IMR-90 (cell line): ENCODE data around the gene UBR7.

Experiments
- BHLHE40 ChIP-seq: fragments of 150-350 bp; IDR thresholded peaks from 2 replicates; pipeline ENCODE4 v1.6.1; 2016; ENCODE audit warnings: mild to moderate bottlenecking, low read depth, low read length
- CEBPB ChIP-seq: IDR thresholded peaks from 2 replicates; pipeline ENCODE4 v1.6.1; 2012; ENCODE audit warnings: low read depth, low read length, improper control_type of control experiment
- FOS ChIP-seq: fragments of 150-350 bp; IDR thresholded peaks from 2 replicates; pipeline ENCODE4 v1.6.1; 2016; ENCODE audit warnings: low read depth, low read length
- MAFK ChIP-seq: IDR thresholded peaks from 2 replicates; pipeline ENCODE4 v1.6.1; 2012; ENCODE audit warnings: low read depth, low read length, improper control_type of control experiment
- MAZ ChIP-seq: IDR thresholded peaks from 2 replicates; pipeline ENCODE4 v1.6.1; 2012; ENCODE audit warnings: low read depth, mild to moderate bottlenecking, low read length, improper control_type of control experiment, moderate library complexity, borderline replicate concordance
- MXI1 ChIP-seq: IDR thresholded peaks from 2 replicates; pipeline ENCODE4 v1.6.1; 2012; ENCODE audit warnings: low read depth, mild to moderate bottlenecking, low read length, moderate library complexity, borderline replicate concordance
- POLR2A ChIP-seq: IDR thresholded peaks from 2 replicates; pipeline ENCODE4 v1.6.1; 2012; ENCODE audit warnings: mild to moderate bottlenecking, low read depth, low read length
- RCOR1 ChIP-seq: IDR thresholded peaks from 2 replicates; pipeline ENCODE4 v1.6.1; 2012; ENCODE audit warnings: mild to moderate bottlenecking, low read length, improper control_type of control experiment; ENCODE audit not compliant: insufficient replicate concordance
- RFX5 ChIP-seq: IDR thresholded peaks from 2 replicates; pipeline ENCODE4 v1.8.0; 2012; ENCODE audit warnings: low read depth, mild to moderate bottlenecking, low read length, moderate library complexity
- SMC3 ChIP-seq: fragments of 150-350 bp; IDR thresholded peaks from 2 replicates; pipeline ENCODE4 v1.6.1; 2016; ENCODE audit warnings: low read depth, mild to moderate bottlenecking, antibody characterized with exemption, low read length, moderate library complexity
- TF ChIP-seq, protein P1 (sequence below): conservative IDR thresholded peaks from 2 replicates; pipeline ENCODE4 v1.5.1; 2012; ENCODE audit warnings: mild to moderate bottlenecking, low read depth, low read length, improper control_type of control experiment
- TF ChIP-seq, protein P2 (sequence below): fragments of 150-350 bp; IDR thresholded peaks from 2 replicates; pipeline ENCODE4 v1.6.1; 2016; ENCODE audit warnings: low read depth, mild to moderate bottlenecking, low read length, moderate library complexity, borderline replicate concordance

DNA sequence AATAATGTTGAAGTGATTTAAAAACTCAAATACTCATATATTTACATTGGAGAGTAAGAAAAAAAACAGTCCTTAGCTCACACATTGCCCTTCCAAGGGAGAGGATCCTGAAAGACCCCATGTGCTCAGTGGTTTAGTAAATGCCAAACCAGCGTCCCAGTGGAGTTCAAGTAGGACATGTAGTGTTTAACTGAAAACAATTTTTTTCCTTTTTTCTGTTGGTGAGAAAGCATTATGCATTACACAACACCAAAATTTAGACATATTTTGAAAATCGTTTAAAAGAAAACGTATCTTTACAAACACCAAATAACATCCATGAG is 33.6 kb downstream of the UBR7 start:
- TF ChIP-seq FOS (no peak), RCOR1 (no peak), POLR2A (no peak), MAZ (no peak), MAFK (no peak), RFX5 (no peak), SMC3 (no peak), BHLHE40 (no peak), MXI1 (no peak), CEBPB (no peak)
- TF ChIP-seq, protein P1, sequence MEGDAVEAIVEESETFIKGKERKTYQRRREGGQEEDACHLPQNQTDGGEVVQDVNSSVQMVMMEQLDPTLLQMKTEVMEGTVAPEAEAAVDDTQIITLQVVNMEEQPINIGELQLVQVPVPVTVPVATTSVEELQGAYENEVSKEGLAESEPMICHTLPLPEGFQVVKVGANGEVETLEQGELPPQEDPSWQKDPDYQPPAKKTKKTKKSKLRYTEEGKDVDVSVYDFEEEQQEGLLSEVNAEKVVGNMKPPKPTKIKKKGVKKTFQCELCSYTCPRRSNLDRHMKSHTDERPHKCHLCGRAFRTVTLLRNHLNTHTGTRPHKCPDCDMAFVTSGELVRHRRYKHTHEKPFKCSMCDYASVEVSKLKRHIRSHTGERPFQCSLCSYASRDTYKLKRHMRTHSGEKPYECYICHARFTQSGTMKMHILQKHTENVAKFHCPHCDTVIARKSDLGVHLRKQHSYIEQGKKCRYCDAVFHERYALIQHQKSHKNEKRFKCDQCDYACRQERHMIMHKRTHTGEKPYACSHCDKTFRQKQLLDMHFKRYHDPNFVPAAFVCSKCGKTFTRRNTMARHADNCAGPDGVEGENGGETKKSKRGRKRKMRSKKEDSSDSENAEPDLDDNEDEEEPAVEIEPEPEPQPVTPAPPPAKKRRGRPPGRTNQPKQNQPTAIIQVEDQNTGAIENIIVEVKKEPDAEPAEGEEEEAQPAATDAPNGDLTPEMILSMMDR, result no peak
- TF ChIP-seq, protein P2, sequence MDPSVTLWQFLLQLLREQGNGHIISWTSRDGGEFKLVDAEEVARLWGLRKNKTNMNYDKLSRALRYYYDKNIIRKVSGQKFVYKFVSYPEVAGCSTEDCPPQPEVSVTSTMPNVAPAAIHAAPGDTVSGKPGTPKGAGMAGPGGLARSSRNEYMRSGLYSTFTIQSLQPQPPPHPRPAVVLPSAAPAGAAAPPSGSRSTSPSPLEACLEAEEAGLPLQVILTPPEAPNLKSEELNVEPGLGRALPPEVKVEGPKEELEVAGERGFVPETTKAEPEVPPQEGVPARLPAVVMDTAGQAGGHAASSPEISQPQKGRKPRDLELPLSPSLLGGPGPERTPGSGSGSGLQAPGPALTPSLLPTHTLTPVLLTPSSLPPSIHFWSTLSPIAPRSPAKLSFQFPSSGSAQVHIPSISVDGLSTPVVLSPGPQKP, result no peak
